ENCODE measurements around the gene SNTG2.
A peak's percentile ranks its signal among the peaks of the same experiment; 100 is the strongest.

SNTG2 gene

GRCh38 chr2:1301056-1301455 is 350.4 kb downstream of the SNTG2 start:
- DNase-seq (ENCODE audit: low read depth in 1 of 2, low spot score in 1 of 2) = no peak
- in situ Hi-C loops (cut with HindIII; ENCODE audit: low pct_unique_long_range_greater_than_20kb, low sequenced_read_pairs) = no loop called here
- TF ChIP-seq JUND (IDR thresholded peaks at IDR 0.05; ENCODE audit: low read depth) = no peak

GRCh38 chr2:1305342-1306013 is 354.8 kb downstream of the SNTG2 start:
- in situ Hi-C loops (cut with HindIII; ENCODE audit: low pct_unique_long_range_greater_than_20kb, low sequenced_read_pairs) = no loop called here
- TF ChIP-seq JUND (IDR thresholded peaks at IDR 0.05; ENCODE audit: low read depth) = no peak
- no peak for DNase-seq (ENCODE audit: low read depth in 1 of 2, low spot score in 1 of 2)

DNA sequence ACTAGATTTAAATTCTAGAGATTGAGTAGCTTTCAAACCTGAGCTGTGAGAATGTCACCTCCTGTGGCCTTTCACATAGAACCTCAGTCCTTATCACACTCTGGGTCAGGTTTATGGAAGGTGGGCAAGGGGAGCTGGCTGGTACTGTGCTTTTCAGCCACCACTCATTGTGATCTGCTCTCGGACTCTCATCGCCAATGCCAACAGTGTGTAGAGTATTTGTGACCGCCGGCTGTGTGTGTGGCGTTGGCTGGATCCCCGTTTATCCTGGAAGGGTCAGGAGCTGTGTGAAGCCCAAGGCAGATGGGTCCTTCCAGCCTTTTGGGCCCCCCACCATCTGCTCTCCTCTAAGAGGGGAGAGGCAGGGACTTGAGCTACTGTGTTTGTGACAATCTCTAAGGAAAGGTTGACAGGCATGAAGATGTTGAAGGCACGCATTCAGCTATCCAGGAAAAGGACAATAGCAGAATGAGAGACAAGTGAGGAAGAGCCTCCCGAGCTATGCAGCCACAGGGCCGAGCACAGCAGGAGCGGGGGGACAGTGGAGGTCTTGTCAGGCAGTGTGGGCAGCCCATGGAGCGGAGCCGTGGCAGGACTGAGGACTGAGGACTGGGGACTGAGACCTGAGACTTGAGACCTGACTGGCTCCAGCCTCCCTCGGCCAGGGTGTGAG is 355.5 kb downstream of the SNTG2 start:
- TF ChIP-seq JUND (IDR thresholded peaks at IDR 0.05; ENCODE audit: low read depth) = no peak
- in situ Hi-C loops (cut with HindIII; ENCODE audit: low pct_unique_long_range_greater_than_20kb, low sequenced_read_pairs) = no loop called here

GRCh38 chr2:1306687-1307516 is 356.3 kb downstream of the SNTG2 start:
- in situ Hi-C loops (cut with HindIII; ENCODE audit: low pct_unique_long_range_greater_than_20kb, low sequenced_read_pairs) = no loop called here
- no peak for TF ChIP-seq JUND (IDR thresholded peaks at IDR 0.05; ENCODE audit: low read depth)
- no peak for DNase-seq (ENCODE audit: low read depth in 1 of 2, low spot score in 1 of 2)

More for the DNA sequence above, 355.5 kb downstream of the SNTG2 start:
- no peak for DNase-seq (ENCODE audit: low read depth in 1 of 2, low spot score in 1 of 2)

- in situ Hi-C loops (cut with HindIII; ENCODE audit: low pct_unique_long_range_greater_than_20kb, low sequenced_read_pairs) = no loop called here
- TF ChIP-seq JUND (IDR thresholded peaks at IDR 0.05; ENCODE audit: low read depth) = no peak
- no peak for DNase-seq (ENCODE audit: low read depth in 1 of 2, low spot score in 1 of 2)
Observed at GRCh38 chr2:1307670-1308069, 357.0 kb downstream of the SNTG2 start.

- in situ Hi-C loops (cut with HindIII; ENCODE audit: low pct_unique_long_range_greater_than_20kb, low sequenced_read_pairs) = no loop called here
- no peak for TF ChIP-seq JUND (IDR thresholded peaks at IDR 0.05; ENCODE audit: low read depth)
- no peak for DNase-seq (ENCODE audit: low read depth in 1 of 2, low spot score in 1 of 2)
Observed at GRCh38 chr2:1308678-1309077, 358.0 kb downstream of the SNTG2 start.

DNA sequence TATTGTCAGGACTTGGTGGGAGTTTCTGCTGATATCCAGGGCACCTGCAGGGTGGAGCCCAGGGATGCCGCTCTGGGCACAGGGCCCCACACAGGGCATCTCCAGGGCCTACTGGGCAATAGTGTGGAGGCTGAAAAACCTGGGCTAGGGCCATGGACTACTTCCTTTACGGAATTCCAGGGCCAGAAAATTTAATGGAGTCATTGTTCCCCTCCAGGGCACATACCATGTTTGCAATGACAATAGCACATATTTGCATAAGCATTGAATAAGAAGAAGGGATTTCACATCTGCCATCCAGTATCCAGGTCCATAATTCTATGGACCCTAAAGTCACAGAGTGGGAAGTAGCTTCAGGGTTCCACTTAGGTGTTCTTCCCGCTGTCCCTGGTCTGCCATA is 358.9 kb downstream of the SNTG2 start:
- in situ Hi-C loops (cut with HindIII; ENCODE audit: low pct_unique_long_range_greater_than_20kb, low sequenced_read_pairs) = no loop called here
- DNase-seq (ENCODE audit: low read depth in 1 of 2, low spot score in 1 of 2) = peak in 1 of 2 experiments; percentile 16
- TF ChIP-seq JUND (IDR thresholded peaks at IDR 0.05; ENCODE audit: low read depth) = no peak

DNA sequence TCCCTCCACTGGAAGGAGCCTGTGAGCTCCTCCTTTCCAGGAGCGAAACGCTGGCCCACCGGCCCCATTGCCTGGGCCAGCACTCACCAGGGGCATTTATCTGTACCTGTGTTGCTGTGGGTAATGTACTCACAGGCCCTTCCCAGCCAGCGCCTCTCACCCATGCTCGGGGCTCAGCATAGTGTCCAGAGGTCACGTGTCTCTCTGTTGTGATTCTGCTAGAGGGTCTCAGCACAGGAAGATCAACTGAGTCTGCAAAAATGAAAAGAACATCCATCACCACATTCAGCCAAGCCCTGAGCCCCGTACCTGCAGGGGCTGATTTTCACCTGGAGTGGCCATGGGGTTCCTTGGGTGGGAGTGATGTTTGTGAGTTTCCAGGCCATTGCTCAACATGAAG is 359.6 kb downstream of the SNTG2 start:
- in situ Hi-C loops (cut with HindIII; ENCODE audit: low pct_unique_long_range_greater_than_20kb, low sequenced_read_pairs) = no loop called here
- no peak for TF ChIP-seq JUND (IDR thresholded peaks at IDR 0.05; ENCODE audit: low read depth)
- no peak for DNase-seq (ENCODE audit: low read depth in 1 of 2, low spot score in 1 of 2)

DNA sequence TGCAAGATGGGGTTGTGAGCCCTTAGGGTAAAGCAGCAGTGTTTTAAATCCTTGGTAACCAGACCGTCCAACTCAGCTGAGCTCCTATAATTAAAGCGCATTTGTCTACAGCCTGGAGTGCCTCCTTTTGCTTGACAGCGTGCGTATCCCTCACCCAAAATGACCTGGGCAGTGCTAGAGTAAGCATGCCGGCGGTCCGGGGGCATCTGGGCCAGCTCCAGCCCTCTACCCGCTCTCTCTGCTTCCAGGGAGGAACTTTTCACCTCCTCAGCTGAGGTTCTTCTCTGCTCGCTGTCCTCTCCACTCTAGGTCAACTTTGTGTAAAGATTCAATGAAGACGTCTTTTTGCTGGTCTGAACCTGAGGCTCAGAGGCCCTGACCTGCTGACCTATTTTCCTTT is 360.2 kb downstream of the SNTG2 start:
- no peak for TF ChIP-seq JUND (IDR thresholded peaks at IDR 0.05; ENCODE audit: low read depth)
- in situ Hi-C loops (cut with HindIII; ENCODE audit: low pct_unique_long_range_greater_than_20kb, low sequenced_read_pairs) = no loop called here
- DNase-seq (ENCODE audit: low read depth in 1 of 2, low spot score in 1 of 2) = no peak

GRCh38 chr2:1313240-1313924 is 362.7 kb downstream of the SNTG2 start:
- in situ Hi-C loops (cut with HindIII; ENCODE audit: low pct_unique_long_range_greater_than_20kb, low sequenced_read_pairs) = no loop called here
- no peak for DNase-seq (ENCODE audit: low read depth in 1 of 2, low spot score in 1 of 2)
- no peak for TF ChIP-seq JUND (IDR thresholded peaks at IDR 0.05; ENCODE audit: low read depth)

DNA sequence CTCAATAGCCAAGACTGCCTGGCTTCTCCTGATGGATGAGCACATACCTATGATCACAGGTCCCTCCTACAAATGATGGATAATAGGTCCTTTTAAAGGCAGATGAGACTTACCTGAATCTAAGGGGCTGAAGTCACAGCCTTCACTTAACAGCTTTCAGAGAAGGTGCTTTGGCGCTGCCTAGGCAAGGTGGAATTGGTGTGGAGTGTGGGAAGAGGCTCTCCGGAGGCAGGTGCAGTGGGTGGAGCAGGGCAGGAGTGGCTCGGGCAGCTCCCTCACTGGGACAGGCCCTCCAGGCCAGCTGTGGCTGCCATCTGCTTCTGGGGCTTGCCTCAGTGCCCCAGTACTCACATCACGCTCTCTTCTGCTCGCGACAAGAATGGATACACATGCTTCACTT is 363.6 kb downstream of the SNTG2 start:
- no peak for DNase-seq (ENCODE audit: low read depth in 1 of 2, low spot score in 1 of 2)
- in situ Hi-C loops (cut with HindIII; ENCODE audit: low pct_unique_long_range_greater_than_20kb, low sequenced_read_pairs) = no loop called here
- no peak for TF ChIP-seq JUND (IDR thresholded peaks at IDR 0.05; ENCODE audit: low read depth)

GRCh38 chr2:1318366-1319009 is 367.8 kb downstream of the SNTG2 start:
- TF ChIP-seq JUND (IDR thresholded peaks at IDR 0.05; ENCODE audit: low read depth) = no peak
- in situ Hi-C loops (cut with HindIII; ENCODE audit: low pct_unique_long_range_greater_than_20kb, low sequenced_read_pairs) = no loop called here

More at GRCh38 chr2:1318366-1319009, 367.8 kb downstream of the SNTG2 start:
- DNase-seq (ENCODE audit: low read depth in 1 of 2, low spot score in 1 of 2) = no peak

Measured in T47D (cell line).